Regular cardiac myocyte (primary cell): ENCODE results near the gene S100PBP. TPM values are rescaled to one million over a fixed set of nuclear protein-coding genes. Genes with fewer than 3 reads are reported as not detected.

Experiments
- total RNA-seq: library from RNA; depleted of rRNA; stranded (reverse); fragments of >200 nt; gene quantifications from 2 replicates; pipeline ENCODE4 v1.2.3, GENCODE V29; 2014

The S100PBP gene
- total RNA-seq, result 36.6 and 37.5 TPM in 2 replicates

DNA sequence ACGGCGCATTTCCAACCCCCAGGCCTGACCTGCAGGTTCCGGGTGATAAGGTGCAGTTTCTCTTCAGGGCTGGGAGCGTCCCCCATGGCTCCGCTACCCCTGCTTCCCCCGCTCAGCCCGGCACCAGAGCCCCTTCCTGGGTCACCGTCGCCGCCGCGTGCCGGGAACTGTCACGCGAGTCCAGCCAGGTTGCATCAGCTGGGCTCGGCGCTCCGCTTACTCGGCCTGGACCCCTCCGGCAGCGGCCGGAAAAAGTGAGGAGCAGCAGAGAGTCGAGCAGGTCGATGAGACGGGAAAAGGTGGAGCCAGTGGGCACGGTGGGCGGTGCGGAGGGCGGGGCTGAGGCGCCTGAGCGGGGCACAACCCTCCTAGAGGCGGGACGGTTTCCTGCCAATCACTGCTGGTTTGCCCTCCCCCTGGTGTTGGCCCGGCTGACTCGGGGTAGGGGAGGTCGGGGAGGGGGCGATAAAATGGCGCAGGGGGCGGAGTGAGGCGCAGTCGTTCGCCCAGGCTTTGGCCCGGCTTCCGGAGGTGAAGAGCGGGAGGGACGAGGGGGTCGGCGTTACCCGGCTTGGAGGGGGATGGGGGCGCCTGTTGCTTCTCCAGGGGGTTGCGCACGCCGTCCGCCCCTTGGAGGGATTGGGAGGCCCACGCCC, at the start of gene S100PBP, which contains the start of gene YARS1:
TSS of gene S100PBP (plus strand) at position 495 of the 656 bp plus-strand sequence. CDS start 8,447 bp downstream, outside the sequence.
TSS of gene YARS1 (minus strand) at position 200 of the 656 bp plus-strand sequence. CDS start at position 86, 114 bp downstream.

DNA sequence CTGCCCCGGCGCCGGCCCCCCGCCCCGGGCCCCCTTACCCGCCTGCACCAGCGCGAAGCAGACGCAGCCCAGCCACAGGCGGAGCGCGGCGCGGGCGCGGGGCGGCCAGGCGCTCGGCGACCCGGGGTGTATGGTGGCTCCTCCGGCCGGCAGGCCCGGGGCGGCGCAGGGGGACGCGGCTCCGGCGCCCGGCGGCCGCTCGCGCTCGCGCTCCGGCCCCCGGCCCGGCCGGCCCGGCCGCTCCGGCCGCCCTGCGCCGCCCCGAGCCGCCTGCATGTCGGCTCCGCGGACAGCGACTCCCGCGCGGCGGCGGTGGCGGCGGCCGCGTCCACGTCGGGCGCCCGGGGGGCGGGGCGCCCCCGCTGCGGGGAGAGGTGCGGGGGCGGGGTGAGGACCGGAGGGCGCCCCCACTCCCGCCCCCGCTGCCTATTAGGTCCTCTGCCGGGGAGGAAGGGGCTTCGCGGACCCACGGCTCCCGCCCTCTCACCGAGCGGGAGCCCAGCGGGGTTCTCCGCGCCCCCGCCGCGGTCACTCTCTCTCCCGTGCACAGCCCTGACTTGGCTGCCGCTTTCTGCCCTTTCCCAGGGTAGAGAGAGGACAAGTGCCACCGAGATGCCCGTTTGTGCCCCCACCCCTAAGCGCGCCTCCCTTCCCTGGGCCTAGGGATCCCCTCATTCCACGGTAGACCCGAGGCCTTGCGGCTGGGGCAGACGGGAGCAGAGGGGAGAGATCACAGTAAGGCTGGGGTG, 53.3 kb downstream of the S100PBP start, which contains the start of gene FNDC5:
TSS of gene FNDC5 (minus strand) at position 298 of the 749 bp plus-strand sequence.

DNA sequence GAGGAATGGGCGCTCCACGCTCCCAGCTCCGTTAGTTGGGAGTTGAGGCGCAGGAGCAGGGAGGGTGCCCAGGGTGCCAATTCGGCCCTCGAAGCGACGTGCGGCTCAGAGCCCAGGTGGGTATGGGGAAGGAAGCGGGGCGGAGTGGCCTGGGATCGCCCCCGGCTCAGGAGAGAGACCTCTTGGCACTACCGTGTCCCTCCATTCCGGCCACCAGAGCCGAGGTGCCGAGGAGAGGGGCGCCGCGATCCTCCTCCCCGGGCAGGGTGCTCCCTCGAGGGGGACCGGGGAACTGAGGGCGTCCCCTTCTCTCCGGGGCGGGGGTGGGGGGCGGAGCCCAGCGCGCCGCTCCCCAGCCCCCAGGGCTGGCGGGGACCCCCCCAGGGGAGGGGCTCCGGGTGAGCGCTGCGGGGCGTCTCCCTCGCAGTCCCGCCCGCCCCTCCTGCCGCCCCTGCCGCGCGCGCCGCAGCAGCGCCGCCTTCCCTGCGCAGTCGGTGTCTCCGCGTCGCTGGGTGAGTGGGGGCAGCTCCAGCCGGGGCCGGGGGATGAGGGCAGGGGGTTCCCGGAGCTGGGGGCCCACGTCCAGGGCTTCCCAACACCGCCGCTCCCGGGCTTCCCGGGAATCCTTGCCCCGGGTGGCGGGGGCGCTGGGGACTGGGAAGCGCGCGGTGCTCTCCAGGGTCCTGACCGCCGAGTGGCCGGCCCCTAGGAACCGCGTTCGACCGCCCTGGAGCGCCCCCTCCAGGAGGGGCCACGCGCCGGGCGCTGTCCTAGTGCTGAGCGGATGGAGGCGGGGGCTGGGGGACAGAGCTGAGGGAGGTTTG, 68.8 kb downstream of the S100PBP start, which contains the start of gene HPCA:
TSS of gene HPCA (plus strand) at position 488 of the 824 bp plus-strand sequence. CDS start 2,408 bp downstream, outside the sequence.

DNA sequence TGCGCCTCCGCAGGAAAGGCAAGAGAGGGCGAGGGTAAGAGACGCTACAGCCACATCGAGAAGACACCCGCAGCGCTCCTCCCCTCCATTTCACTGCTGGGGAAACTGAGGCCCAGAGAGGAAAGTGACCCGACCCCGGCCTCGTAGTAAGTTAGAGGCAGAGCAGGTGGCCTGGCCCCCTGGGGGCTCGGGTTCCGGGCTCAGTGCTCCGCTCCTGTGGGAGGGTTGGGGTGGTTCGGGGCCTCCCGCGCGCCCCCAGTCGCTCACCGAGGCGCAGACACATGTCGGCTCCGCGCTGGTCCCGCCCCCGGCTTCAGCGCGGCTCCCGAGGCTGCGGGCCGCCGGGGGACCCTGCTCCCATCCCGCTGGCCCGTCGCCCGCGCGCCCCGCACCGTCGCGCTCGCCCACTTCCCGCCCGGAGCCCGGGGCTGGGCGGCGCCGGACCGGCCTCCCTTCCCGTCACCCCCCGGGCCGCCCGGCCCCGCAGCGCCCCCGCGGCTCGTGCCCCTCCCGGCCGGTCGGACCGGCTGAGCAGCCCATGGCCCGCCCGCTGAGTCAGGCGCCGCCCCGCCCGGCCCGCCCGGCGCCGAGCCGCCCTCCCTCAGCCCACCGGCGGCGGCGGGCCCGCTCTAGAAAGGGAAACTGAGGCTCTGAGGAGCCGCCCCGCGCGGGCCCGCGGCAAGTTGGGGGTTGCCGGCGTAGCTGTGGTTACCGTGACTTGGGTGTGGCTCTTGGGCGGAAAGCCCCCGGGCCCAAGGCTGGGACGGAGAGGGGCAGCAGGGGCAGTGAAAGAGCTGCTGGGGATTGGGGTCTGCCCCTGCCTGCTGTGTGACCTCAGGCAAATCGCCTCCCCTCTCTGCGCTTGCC, 83.7 kb downstream of the S100PBP start, which contains the start of gene TMEM54:
TSS of gene TMEM54 (minus strand) at position 434 of the 867 bp plus-strand sequence. CDS start at position 283, 151 bp downstream.

Other genes starting within 250 kb of the S100PBP start
- 35.2 and 43.7 TPM in 2 replicates for gene ZBTB8OS, start 167.1 kb upstream of the S100PBP start, total RNA-seq
- 75.0 and 108 TPM in 2 replicates for gene RBBP4, start 166.4 kb upstream of the S100PBP start, total RNA-seq
- gene SYNC, start 114.9 kb upstream of the S100PBP start, total RNA-seq, result 20.5 and 54.7 TPM in 2 replicates
- gene YARS1, start 295 bp upstream of the S100PBP start, total RNA-seq, result 117 and 164 TPM in 2 replicates
- gene FNDC5, start 53.3 kb downstream of the S100PBP start, total RNA-seq, result 0.38 and 0.85 TPM in 2 replicates
- gene HPCA, start 68.8 kb downstream of the S100PBP start, total RNA-seq, result not detected in 2 replicates
- 25.9 and 43.4 TPM in 2 replicates for gene TMEM54, start 83.7 kb downstream of the S100PBP start, total RNA-seq
- 12.1 and 12.7 TPM in 2 replicates for gene RNF19B, start 147.2 kb downstream of the S100PBP start, total RNA-seq
- 185 and 211 TPM in 2 replicates for gene AK2, start 219.2 kb downstream of the S100PBP start, total RNA-seq